Natural killer cell treated with Interleukin-12 subunit alpha and Interleukin-12 subunit beta and Interleukin-15 and Interleukin-18, amount 100 ng/mL, for 72 hours (primary cell): ENCODE measurements around the gene KATNBL1. TPM values are rescaled to one million over a fixed set of nuclear protein-coding genes. Genes with fewer than 3 reads are reported as not detected.
A peak's percentile ranks its signal among the peaks of the same experiment; 100 is the strongest.
"Not testable (repeated sequence)": the region's sequence is repeated elsewhere in the genome, so short reads cannot be mapped to it uniquely, and the experiment has no call there.

Experiments used
- ATAC-seq, 2 donors: fragments of 150-1000 bp; cut with Tn5 transposase in 1 of 2; sonication (Bioruptor Pico), chemical (Tn5 transposase) in 1 of 2; 2 replicates each; pipeline ENCODE4 v1.10.0; 2021
- DNase-seq: peaks from one replicate; pipeline ENCODE4 v3.0.0; 2022; ENCODE audit warnings: low spot score
- H3K27ac Mint-ChIP-seq, 2 donors: 1 replicate in 1 of 2; 2 replicates in 1 of 2; pipeline ENCODE4 v1.8.0; 2022; ENCODE audit warnings: mixed read lengths in 2 of 2, mild to moderate bottlenecking in 1 of 2, moderate library complexity in 1 of 2
- H3K27me3 Mint-ChIP-seq, 2 donors: 1 replicate in 1 of 2; 2 replicates in 1 of 2; pipeline ENCODE4 v1.8.0; 2022; ENCODE audit warnings: mixed read lengths in 2 of 2
- H3K36me3 Mint-ChIP-seq: one replicate; pipeline ENCODE4 v1.8.0; 2022; ENCODE audit warnings: mixed read lengths
- H3K4me1 Mint-ChIP-seq, 2 donors: 1 replicate in 1 of 2; 2 replicates in 1 of 2; pipeline ENCODE4 v1.8.0; 2022; ENCODE audit warnings: low read depth in 2 of 2, mixed read lengths in 2 of 2, mild to moderate bottlenecking in 1 of 2
- H3K4me3 Mint-ChIP-seq: one replicate; pipeline ENCODE4 v1.8.0; 2022; ENCODE audit warnings: mixed read lengths
- H3K9me3 Mint-ChIP-seq: 2 replicates; pipeline ENCODE4 v1.8.0; 2022; ENCODE audit warnings: mixed read lengths
- total RNA-seq, 2 donors: library from RNA; stranded (reverse); gene quantifications; one replicate each; pipeline ENCODE4 v1.2.3, GENCODE V29; 2022

Gene KATNBL1
- total RNA-seq, 2 donors from 2014 or later = 39.2 to 79.6 TPM

- Mint-ChIP-seq H3K36me3 (peaks cover 15% of the 10 kb centered on the region), H3K27me3 (no peaks in the 10 kb centered on the region), H3K4me3 (peak overlapping the region; percentile 98), H3K4me1 (peaks cover 28 to 31% of the 10 kb centered on the region in 2 donors), H3K27ac (peak overlapping the region; percentile 97 to 98), H3K9me3 (no peaks in the 10 kb centered on the region)
- peak in 1 of 2 donors; percentile 25 for ATAC-seq
- DNase-seq = no peak
Observed at GRCh38 chr15:34223904-34224596, 14.2 kb upstream of the KATNBL1 start.

DNA sequence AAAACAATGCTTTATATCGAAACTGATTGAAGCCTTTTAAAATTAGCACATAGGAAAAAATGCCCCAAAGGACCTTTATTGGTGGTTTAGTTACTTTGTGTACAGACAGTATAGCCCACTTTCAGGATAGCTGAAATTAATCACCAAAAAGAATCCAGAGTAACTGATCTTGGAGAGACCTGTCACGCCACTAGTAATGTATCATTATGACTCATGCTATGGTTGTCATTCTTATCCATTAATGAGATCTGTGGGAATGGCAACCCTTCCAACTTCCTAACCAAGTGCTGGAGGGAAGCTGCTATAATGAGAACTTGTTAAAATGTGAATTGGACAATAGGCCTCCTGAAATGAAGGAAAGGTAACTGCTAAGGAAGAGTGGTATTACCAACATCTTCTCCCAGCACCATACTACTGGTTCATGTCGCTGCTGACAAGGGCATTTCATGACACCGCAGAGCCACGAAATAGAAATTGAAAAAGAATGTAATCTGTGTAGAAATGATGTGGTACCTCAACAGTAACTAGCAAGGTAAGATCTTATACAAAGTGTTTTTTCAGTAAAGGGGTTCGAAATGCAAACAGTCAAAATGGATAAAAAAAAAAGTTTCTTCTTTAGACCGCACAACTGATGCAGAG, 7.8 kb upstream of the KATNBL1 start:
- DNase-seq = no peak
- no peak overlapping the region for H3K4me3 Mint-ChIP-seq
- no peak overlapping the region for H3K27ac Mint-ChIP-seq
- peaks cover 0 to 5% of the 10 kb centered on the region in 2 donors for H3K27me3 Mint-ChIP-seq
- H3K9me3 Mint-ChIP-seq = no peaks in the 10 kb centered on the region
- H3K36me3 Mint-ChIP-seq = no peaks in the 10 kb centered on the region
- H3K4me1 Mint-ChIP-seq = peaks cover 0 to 3% of the 10 kb centered on the region in 2 donors
- ATAC-seq = no peak

GRCh38 chr15:34216527-34217270, 6.8 kb upstream of the KATNBL1 start:
- Mint-ChIP-seq H3K4me3 (no peak overlapping the region), H3K27me3 (peaks cover 0 to 5% of the 10 kb centered on the region in 2 donors), H3K36me3 (no peaks in the 10 kb centered on the region), H3K27ac (no peak overlapping the region), H3K4me1 (no peaks in the 10 kb centered on the region), H3K9me3 (no peaks in the 10 kb centered on the region)
- ATAC-seq (no peak), DNase-seq (no peak)

GRCh38 chr15:34214135-34214534, 4.2 kb upstream of the KATNBL1 start:
- Mint-ChIP-seq H3K4me1 (peaks cover 2 to 5% of the 10 kb centered on the region in 2 donors), H3K27me3 (peaks cover 0 to 5% of the 10 kb centered on the region in 2 donors), H3K4me3 (no peak overlapping the region), H3K9me3 (no peaks in the 10 kb centered on the region), H3K36me3 (no peaks in the 10 kb centered on the region), H3K27ac (no peak overlapping the region)
- no peak for ATAC-seq
- no peak for DNase-seq

GRCh38 chr15:34213690-34214089, 3.8 kb upstream of the KATNBL1 start:
- H3K4me3 Mint-ChIP-seq = no peak overlapping the region
- peaks cover 3 to 8% of the 10 kb centered on the region in 2 donors for H3K4me1 Mint-ChIP-seq
- peaks cover 0 to 5% of the 10 kb centered on the region in 2 donors for H3K27me3 Mint-ChIP-seq
- H3K36me3 Mint-ChIP-seq = no peaks in the 10 kb centered on the region
- no peak overlapping the region for H3K27ac Mint-ChIP-seq
- DNase-seq (no peak), ATAC-seq (no peak)
- H3K9me3 Mint-ChIP-seq = no peaks in the 10 kb centered on the region

DNA sequence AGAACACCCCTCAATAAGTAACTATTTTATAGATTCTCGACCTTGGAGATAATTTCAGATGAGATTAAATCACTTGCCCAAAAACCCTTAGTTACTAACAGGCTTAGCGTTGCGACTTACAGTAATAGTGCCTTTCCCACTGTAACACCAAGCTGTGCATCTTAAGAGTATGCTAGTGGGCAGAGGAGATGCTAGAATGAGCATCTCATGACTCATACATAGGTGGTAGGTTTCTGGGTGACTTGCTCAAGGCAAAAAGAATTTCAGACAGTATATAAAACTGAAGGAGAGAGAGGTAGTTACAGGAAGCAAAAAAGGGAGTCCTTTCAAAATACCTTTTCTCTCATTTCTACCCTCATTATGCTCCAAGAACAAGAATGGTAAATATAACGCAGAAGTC, 3.9 kb downstream of the KATNBL1 start:
- Mint-ChIP-seq H3K4me1 (peaks cover 24 to 32% of the 10 kb centered on the region in 2 donors), H3K36me3 (peaks cover 5% of the 10 kb centered on the region), H3K4me3 (no peak overlapping the region), H3K27ac (no peak overlapping the region), H3K9me3 (no peaks in the 10 kb centered on the region), H3K27me3 (no peaks in the 10 kb centered on the region)
- DNase-seq = no peak
- no peak for ATAC-seq

GRCh38 chr15:34203936-34204335, 6.0 kb downstream of the KATNBL1 start:
- ATAC-seq (no peak), DNase-seq (no peak)
- Mint-ChIP-seq H3K27me3 (no peaks in the 10 kb centered on the region), H3K4me3 (no peak overlapping the region), H3K36me3 (peaks cover 5% of the 10 kb centered on the region), H3K27ac (no peak overlapping the region), H3K4me1 (peaks cover 23 to 26% of the 10 kb centered on the region in 2 donors), H3K9me3 (no peaks in the 10 kb centered on the region)

DNA sequence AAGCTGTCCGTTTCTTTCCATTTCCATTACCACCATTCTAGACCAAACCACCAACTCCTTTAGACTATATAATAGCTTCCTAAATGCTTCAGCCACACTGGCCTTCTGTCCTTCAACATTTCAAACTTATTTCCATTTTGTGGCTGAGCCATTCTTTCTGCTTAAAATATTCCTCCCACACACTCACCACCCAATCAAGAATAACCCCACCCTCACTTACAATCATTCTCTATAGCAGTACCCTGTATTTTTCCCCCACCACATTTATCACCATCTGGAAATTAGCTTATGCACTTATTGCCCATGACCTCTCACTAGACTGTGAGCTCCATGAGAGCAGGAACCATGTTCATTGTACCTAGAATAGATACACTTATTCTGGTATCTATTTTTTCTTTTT, 6.6 kb downstream of the KATNBL1 start:
- no peak overlapping the region for H3K4me3 Mint-ChIP-seq
- DNase-seq (no peak), ATAC-seq (no peak)
- H3K27ac Mint-ChIP-seq = no peak overlapping the region
- H3K9me3 Mint-ChIP-seq = no peaks in the 10 kb centered on the region
- peaks cover 5% of the 10 kb centered on the region for H3K36me3 Mint-ChIP-seq
- peaks cover 20% of the 10 kb centered on the region in 2 donors for H3K4me1 Mint-ChIP-seq
- no peaks in the 10 kb centered on the region for H3K27me3 Mint-ChIP-seq

DNA sequence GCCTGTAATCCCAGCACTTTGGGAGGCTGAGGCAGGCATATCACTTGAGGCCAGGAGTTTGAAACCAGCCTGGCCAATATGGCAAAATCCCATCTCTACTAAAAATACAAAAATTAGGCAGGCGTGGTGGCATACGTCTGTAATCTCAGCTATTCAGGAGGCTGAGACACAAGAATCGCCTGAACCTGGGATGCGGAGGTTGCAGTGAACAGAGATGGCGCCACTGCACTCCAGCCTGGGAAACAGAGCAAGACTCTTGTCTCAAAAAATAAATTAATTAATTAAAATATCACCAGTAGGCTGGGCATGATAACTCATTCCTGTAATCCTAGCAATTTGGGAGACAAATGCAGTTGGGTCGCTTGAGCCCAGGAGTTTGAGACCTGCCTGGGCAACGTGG, 16.6 kb downstream of the KATNBL1 start:
- DNase-seq, H3K36me3 Mint-ChIP-seq, ATAC-seq, H3K27me3 Mint-ChIP-seq, H3K27ac Mint-ChIP-seq, H3K9me3 Mint-ChIP-seq, H3K4me1 Mint-ChIP-seq, H3K4me3 Mint-ChIP-seq: not testable (repeated sequence)

DNA sequence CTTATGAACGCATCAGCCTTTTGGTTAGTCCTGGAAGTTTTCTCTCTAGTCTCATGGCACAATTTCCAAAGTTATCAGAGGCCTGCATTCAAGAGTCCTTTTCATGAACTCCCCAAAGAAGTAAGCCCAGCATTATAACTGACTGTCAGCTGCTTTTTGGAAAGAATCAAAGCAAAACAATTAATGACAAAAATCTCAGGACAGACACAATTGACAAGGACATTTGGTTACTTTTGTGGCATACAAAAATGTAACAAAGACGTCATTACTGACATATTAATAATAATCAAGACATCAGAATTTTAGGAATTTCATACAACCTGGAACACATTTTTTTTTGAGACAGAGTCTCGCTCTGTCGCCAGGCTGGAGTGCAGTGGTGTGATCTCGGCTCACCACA, 21.2 kb downstream of the KATNBL1 start:
- H3K27ac Mint-ChIP-seq = no peak overlapping the region
- H3K9me3 Mint-ChIP-seq = no peaks in the 10 kb centered on the region
- H3K27me3 Mint-ChIP-seq = no peaks in the 10 kb centered on the region
- H3K4me3 Mint-ChIP-seq = no peak overlapping the region
- ATAC-seq (no peak), DNase-seq (no peak)
- peaks cover 9 to 10% of the 10 kb centered on the region in 2 donors for H3K4me1 Mint-ChIP-seq
- H3K36me3 Mint-ChIP-seq = no peaks in the 10 kb centered on the region

GRCh38 chr15:34185666-34186065, 24.2 kb downstream of the KATNBL1 start:
- DNase-seq = no peak
- no peaks in the 10 kb centered on the region for H3K27me3 Mint-ChIP-seq
- no peaks in the 10 kb centered on the region for H3K36me3 Mint-ChIP-seq
- H3K9me3 Mint-ChIP-seq = no peaks in the 10 kb centered on the region
- ATAC-seq = no peak
- peak overlapping the region in 1 of 2 donors; percentile 68 for H3K27ac Mint-ChIP-seq
- peak overlapping the region; percentile 10 for H3K4me3 Mint-ChIP-seq
- peaks cover 12 to 14% of the 10 kb centered on the region in 2 donors for H3K4me1 Mint-ChIP-seq

- H3K36me3 Mint-ChIP-seq = no peaks in the 10 kb centered on the region
- no peak for ATAC-seq
- no peak for DNase-seq
- H3K9me3 Mint-ChIP-seq = no peaks in the 10 kb centered on the region
- peaks cover 13 to 20% of the 10 kb centered on the region in 2 donors for H3K4me1 Mint-ChIP-seq
- no peaks in the 10 kb centered on the region for H3K27me3 Mint-ChIP-seq
- no peak overlapping the region for H3K27ac Mint-ChIP-seq
- H3K4me3 Mint-ChIP-seq = no peak overlapping the region
Observed at GRCh38 chr15:34182942-34183341, 27.0 kb downstream of the KATNBL1 start.

DNA sequence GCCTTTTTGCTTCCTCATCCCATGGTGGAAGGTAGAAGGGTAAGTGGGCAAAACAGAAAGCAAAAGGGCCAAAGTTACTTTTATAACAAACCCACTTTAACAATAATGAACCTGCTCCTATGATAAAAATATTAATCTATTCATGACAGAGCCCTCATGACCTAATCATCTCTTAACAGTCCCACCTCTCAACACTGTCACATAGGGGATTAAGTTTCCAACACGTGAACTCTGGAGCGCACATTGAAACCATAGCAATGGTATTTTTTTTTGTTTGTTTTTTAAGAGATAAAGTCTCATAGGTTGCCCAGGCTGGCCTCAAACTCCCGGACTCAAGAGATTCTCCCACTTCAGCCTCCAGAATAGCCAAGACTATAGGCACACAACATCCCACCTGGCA, 30.7 kb downstream of the KATNBL1 start:
- no peaks in the 10 kb centered on the region for H3K27me3 Mint-ChIP-seq
- peaks cover 3% of the 10 kb centered on the region for H3K36me3 Mint-ChIP-seq
- no peak overlapping the region for H3K27ac Mint-ChIP-seq
- H3K9me3 Mint-ChIP-seq = peaks cover 1% of the 10 kb centered on the region
- peaks cover 6 to 11% of the 10 kb centered on the region in 2 donors for H3K4me1 Mint-ChIP-seq
- H3K4me3 Mint-ChIP-seq = no peak overlapping the region
- DNase-seq = no peak
- no peak for ATAC-seq

DNA sequence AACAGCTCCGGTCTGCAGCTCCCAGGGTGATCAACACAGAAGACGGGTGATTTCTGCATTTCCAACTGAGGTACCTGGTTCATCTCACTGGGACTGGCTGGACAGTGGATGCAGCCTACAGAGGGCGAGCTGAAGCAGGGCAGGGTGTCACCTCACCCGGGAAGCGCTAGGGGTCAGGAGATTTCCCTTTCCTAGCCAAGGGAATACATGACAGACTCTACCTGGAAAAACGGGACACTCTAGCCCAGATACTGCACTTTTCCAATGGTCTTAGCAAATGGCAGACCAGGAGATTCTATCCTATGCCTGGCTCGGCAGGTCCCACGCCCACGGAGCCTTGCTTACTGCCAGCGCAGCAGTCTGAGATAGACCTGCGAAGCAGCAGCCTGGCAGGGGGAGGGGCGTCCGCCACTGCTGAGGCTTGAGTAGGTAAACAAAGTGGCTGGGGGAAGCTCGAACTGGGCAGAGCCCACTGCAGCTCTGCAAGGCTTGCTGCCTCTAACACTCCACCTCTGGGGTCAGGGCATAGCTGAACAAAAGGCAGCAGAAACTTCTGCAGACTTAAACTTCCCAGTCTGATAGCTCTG, 43.8 kb downstream of the KATNBL1 start:
- Mint-ChIP-seq H3K4me1 (peaks cover 39 to 41% of the 10 kb centered on the region in 2 donors), H3K36me3 (peaks cover 34% of the 10 kb centered on the region), H3K9me3 (peaks cover 10% of the 10 kb centered on the region)
- ATAC-seq, H3K27me3 Mint-ChIP-seq, DNase-seq, H3K4me3 Mint-ChIP-seq, H3K27ac Mint-ChIP-seq: not testable (repeated sequence)
